HG02973 (cell line): Measurements from ENCODE around the gene YEATS2.
"Not testable (repeated sequence)": the region's sequence is repeated elsewhere in the genome, so short reads cannot be mapped to it uniquely, and the experiment has no call there.

ENCODE experiments used
- ATAC-seq: cut with Tn5 transposase; IDR thresholded peaks from one replicate; pipeline ENCODE4 v1.9.1; 2021; ENCODE audit warnings: moderate library complexity; ENCODE audit not compliant: unreplicated experiment

YEATS2 gene

DNA sequence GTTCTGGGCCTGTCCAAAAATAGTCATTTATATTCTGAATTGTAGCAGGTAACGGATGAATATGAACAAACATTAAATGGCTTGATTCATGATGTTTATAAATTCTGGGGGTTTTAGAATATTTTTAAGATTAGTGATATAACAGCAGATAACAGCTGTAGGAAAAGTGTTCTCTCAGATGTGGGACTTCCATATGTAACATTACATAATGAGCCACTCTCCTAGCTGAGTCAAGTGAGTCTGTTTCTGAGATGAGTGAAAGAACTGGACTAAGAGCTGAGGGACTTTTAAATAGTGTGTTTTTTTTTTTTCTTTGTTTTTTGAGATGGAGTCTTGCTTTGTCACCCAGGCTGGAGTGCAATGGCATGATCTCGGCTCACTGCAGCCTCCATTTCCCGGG is 13.9 kb downstream of the YEATS2 start:
- no peak for ATAC-seq

GRCh38 chr3:183714622-183715021 is 17.0 kb downstream of the YEATS2 start:
- no peak for ATAC-seq

GRCh38 chr3:183718012-183718411 is 20.4 kb downstream of the YEATS2 start:
- no peak for ATAC-seq

DNA sequence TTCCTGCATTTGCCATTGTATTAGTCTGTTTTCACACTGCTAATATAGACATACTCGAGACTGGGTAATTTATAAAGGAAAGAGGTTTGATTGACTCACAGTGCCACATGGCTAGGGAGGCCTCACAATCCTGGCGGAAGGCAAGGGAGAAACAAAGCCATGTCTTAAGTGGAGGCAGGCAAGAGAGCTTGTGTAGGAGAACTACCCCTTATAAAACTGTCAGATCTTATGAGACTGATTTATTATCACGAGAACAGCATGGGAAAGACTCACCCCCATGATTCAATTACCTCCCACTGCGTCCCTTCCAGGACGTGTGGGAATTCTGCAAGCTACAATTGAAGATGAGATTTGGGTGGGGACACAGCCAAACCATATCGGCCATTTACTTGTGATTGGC is 27.8 kb downstream of the YEATS2 start:
- ATAC-seq = no peak

GRCh38 chr3:183728204-183728603 is 30.6 kb downstream of the YEATS2 start:
- ATAC-seq = no peak

GRCh38 chr3:183730361-183730760 is 32.8 kb downstream of the YEATS2 start:
- ATAC-seq = no peak

DNA sequence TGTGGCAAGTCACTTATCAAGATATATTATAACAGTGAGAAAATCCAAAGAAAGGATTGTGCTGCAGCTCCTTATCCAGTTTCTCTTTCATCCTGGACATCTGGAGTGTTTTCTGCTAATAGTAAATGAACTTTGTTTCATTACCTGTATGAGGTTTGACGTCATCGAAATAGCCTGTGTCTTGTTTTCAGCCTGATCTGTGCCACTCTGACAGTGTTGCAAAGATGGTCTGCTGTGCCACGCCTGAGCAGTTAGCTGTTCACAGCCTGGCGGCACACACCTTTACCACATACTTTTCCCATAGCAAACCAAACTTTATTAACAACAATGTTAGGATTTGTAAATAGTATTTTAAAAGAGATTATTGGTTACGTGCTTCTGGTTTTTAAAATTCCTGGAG is 34.0 kb downstream of the YEATS2 start:
- no peak for ATAC-seq

DNA sequence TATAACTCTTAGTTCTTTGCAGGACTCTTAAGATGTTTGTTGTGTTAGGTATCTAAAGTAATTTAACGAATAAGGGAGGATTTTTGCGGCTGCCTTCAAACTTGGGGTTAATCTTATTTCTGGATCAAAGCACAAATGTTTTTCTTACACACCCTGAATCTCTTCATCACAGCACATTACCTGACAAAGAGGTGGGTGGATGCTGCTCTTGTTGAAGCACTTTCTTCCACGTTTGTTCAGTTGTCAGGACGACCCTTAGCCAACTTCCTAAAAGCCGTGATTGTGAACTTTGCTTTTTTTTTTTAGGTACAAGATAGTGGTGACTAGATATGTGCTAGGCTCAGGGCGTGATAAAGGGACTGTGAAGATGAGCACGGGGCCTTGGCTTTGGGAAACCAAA is 36.0 kb downstream of the YEATS2 start:
- no peak for ATAC-seq

DNA sequence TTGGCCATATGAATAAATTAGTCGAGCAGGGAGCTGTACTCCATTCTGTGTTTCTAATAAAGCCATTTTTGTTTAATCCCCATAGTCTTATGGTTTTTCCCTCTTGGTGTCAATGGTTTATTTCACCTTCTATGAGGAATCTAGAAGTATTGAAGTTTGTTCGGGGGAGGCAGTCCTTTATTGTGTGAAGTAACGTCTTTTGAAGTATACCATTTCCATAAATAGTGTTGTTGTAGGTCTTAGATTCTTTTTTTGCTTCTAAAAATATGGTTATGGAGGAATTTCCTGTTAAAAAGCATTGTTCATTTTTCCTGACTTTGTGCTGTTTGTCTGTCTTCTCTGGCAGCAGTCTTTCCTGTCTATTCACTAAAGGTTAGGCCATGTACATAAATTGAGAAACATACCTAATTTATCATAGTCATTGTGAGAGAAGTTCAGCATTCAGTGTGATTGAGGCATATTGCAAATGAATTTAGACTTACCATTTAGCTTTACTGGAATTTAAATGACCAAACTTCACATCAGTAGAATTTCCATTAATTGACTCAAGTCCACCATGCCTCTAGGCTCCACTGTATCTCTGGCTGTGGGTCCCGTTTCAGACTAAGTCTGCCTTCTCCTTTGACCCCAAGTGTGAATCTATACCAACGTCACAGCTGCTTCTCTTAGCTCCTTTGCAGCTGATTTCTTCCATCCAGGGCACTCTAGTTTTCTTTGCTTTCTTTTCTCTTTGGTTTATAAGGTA is 37.3 kb downstream of the YEATS2 start:
- no peak for ATAC-seq

- no peak for ATAC-seq
Measured at GRCh38 chr3:183737116-183737515, 39.5 kb downstream of the YEATS2 start.

GRCh38 chr3:183740154-183740553 is 42.6 kb downstream of the YEATS2 start:
- ATAC-seq = not testable (repeated sequence)

GRCh38 chr3:183743231-183743630 is 45.6 kb downstream of the YEATS2 start:
- no peak for ATAC-seq

GRCh38 chr3:183745300-183746098 is 47.9 kb downstream of the YEATS2 start:
- ATAC-seq = no peak

DNA sequence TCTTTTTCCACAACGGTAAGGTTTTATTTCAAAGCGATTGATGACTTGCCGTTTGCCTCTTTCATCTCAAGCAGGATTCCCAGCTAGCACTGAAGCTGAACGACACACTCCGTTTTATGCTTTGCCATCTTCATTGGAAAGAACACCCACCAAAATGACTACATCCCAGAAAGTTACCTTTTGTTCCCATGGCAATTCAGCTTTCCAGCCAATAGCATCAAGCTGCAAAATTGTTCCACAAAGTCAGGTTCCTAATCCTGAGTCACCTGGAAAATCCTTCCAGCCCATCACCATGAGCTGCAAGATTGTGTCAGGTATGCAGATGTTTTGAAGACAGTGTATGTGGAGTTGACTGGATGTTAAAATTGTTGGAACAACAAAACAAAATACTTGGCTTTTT is 56.5 kb downstream of the YEATS2 start:
- ATAC-seq = no peak

DNA sequence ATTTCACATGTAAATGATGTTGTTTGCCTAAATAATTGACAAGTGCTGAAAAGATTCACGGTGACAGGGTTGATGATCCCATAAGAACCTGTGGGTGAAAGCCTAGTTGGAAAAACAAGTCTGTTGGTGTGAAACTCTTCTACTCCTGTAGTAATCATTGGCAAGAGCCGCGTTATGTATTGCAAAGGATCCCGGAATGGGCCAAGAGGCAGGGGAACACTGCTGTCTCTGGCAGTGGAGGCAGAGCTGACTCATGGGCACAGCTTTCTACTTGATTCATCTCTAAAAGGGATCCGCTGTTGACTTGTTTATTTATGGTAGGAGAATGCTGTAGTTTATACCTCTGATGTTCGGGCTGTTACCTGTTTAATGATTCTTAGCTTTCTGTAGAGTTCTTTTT is 64.7 kb downstream of the YEATS2 start:
- ATAC-seq = no peak

GRCh38 chr3:183764847-183765731 is 67.5 kb downstream of the YEATS2 start:
- no peak for ATAC-seq

DNA sequence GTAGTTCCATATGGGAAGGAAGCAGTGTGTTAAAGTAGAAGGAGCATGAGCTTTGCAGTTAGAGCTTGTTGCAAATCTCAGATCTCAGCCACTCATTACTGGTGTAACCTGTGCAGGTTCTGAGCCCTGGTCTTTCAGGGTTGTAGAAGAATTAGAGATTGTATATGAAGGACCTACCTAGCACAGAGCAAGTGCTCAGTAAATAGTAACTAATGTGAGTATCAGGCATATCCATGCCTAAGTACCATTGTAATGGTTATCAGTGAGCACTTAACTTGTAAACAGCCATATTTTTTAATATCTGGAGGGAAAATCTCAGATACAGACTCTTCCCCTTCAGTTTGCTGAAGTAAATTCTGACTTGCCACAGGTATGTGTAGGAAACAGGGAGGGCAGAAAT is 68.5 kb downstream of the YEATS2 start:
- no peak for ATAC-seq

GRCh38 chr3:183766745-183767606 is 69.4 kb downstream of the YEATS2 start:
- ATAC-seq = peak; percentile 70

GRCh38 chr3:183768114-183768513 is 70.5 kb downstream of the YEATS2 start:
- ATAC-seq = no peak

DNA sequence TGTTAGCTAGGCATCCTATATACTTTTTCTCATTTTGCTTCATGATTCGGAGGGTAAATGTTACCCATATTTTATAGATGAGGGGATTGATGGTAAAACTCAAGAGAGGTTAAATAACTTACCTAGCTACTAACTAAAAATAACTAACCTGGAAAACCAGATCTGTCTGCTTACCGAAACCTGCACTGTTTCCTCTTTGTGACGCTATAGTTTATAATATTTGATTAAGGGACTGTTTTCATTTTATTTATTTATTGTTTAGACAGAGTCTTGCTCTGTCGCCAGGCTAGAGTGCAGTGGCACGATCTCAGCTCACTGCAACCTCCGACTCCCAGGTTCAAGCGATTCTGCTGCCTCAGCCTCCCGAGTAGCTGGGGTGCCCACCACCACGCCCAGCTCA is 71.9 kb downstream of the YEATS2 start:
- no peak for ATAC-seq
